PFSK-1 (cell line): ENCODE measurements around the gene OGDHL.

Source experiments
- FOXP2 ChIP-seq: optimal IDR thresholded peaks from 2 replicates; pipeline ENCODE3; 2011; ENCODE audit warnings: borderline replicate concordance, control low read depth, inconsistent platforms; ENCODE audit not compliant: insufficient read depth; ENCODE audit errors: extremely low read length, extremely low read depth
- POLR2AphosphoS5 ChIP-seq: IDR thresholded peaks from 2 replicates; pipeline ENCODE4 v1.6.1; 2012; ENCODE audit warnings: low read depth, mild to moderate bottlenecking, control low read depth, low read length, moderate library complexity
- SIN3A ChIP-seq: IDR thresholded peaks from 2 replicates; pipeline ENCODE4 v1.6.1; 2012; ENCODE audit warnings: mild to moderate bottlenecking, low read length, moderate library complexity, borderline replicate concordance; ENCODE audit not compliant: insufficient read depth
- TAF1 ChIP-seq: IDR thresholded peaks from 2 replicates; pipeline ENCODE4 v1.6.1; 2012; ENCODE audit warnings: low read length, control low read depth, borderline replicate concordance; ENCODE audit not compliant: insufficient read depth
- TF ChIP-seq, protein P1 (sequence below), 2 experiments: IDR thresholded peaks; 2 replicates each; pipeline versions ENCODE4 v1.6.1 to v1.8.0; 2011 to 2012; ENCODE audit warnings: low read depth in 2 of 2, low read length in 2 of 2, control low read depth in 1 of 2, inconsistent platforms in 1 of 2, mild to moderate bottlenecking in 1 of 2, moderate library complexity in 1 of 2; ENCODE audit not compliant: insufficient read depth in 1 of 2

Gene OGDHL

DNA sequence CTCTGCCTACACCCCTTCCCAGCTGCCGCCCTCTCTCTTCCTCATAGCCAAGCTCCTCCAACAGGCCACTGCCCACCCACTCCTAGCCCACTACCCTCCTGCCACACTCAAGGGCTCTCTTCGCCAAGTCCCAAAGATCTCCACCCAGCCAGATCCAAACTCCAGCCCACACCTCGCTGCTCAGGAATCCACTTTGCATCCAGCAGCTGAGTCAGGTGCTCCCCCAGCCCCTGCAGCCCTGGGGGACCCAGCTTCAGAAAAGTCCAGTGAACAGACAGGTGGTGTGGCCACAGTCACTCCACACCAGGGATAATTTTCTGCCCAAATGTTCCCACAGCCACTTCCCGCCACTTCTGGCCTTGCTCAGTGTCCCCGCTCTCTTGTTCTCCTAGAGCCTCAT, 10.9 kb downstream of the OGDHL start:
- TF ChIP-seq, protein P1, sequence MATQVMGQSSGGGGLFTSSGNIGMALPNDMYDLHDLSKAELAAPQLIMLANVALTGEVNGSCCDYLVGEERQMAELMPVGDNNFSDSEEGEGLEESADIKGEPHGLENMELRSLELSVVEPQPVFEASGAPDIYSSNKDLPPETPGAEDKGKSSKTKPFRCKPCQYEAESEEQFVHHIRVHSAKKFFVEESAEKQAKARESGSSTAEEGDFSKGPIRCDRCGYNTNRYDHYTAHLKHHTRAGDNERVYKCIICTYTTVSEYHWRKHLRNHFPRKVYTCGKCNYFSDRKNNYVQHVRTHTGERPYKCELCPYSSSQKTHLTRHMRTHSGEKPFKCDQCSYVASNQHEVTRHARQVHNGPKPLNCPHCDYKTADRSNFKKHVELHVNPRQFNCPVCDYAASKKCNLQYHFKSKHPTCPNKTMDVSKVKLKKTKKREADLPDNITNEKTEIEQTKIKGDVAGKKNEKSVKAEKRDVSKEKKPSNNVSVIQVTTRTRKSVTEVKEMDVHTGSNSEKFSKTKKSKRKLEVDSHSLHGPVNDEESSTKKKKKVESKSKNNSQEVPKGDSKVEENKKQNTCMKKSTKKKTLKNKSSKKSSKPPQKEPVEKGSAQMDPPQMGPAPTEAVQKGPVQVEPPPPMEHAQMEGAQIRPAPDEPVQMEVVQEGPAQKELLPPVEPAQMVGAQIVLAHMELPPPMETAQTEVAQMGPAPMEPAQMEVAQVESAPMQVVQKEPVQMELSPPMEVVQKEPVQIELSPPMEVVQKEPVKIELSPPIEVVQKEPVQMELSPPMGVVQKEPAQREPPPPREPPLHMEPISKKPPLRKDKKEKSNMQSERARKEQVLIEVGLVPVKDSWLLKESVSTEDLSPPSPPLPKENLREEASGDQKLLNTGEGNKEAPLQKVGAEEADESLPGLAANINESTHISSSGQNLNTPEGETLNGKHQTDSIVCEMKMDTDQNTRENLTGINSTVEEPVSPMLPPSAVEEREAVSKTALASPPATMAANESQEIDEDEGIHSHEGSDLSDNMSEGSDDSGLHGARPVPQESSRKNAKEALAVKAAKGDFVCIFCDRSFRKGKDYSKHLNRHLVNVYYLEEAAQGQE (IDR thresholded peaks at IDR 0.05; ENCODE audit: insufficient read depth in 1 of 2, low read depth in 2 of 2, low read length in 2 of 2), result no peak
- no peak for TF ChIP-seq FOXP2
- TF ChIP-seq TAF1, result no peak
- TF ChIP-seq SIN3A, result no peak
- TF ChIP-seq POLR2AphosphoS5, result no peak

DNA sequence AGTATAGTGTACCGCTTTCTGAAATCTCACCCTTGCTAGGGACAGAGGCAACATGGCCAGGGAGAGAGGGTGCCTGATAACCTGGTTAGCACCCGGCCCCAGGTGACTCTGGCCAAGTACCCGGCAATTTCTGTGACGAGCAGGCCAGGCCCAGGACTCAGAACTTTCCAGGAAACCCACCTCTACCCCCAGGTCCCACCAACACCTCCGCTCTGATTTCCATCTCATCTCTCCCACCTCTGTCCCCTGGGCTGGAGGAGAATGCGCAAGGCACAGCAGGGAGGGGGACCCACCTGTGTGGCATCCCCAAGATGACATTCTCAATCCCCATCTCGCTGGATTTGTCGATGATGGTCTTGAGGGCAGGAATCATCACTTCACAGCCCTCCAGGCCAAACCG, 11.6 kb downstream of the OGDHL start:
- no peak for TF ChIP-seq TAF1
- TF ChIP-seq, protein P1 (IDR thresholded peaks at IDR 0.05; ENCODE audit: insufficient read depth in 1 of 2, low read depth in 2 of 2, low read length in 2 of 2), result no peak
- no peak for TF ChIP-seq FOXP2
- TF ChIP-seq POLR2AphosphoS5, result no peak

DNA sequence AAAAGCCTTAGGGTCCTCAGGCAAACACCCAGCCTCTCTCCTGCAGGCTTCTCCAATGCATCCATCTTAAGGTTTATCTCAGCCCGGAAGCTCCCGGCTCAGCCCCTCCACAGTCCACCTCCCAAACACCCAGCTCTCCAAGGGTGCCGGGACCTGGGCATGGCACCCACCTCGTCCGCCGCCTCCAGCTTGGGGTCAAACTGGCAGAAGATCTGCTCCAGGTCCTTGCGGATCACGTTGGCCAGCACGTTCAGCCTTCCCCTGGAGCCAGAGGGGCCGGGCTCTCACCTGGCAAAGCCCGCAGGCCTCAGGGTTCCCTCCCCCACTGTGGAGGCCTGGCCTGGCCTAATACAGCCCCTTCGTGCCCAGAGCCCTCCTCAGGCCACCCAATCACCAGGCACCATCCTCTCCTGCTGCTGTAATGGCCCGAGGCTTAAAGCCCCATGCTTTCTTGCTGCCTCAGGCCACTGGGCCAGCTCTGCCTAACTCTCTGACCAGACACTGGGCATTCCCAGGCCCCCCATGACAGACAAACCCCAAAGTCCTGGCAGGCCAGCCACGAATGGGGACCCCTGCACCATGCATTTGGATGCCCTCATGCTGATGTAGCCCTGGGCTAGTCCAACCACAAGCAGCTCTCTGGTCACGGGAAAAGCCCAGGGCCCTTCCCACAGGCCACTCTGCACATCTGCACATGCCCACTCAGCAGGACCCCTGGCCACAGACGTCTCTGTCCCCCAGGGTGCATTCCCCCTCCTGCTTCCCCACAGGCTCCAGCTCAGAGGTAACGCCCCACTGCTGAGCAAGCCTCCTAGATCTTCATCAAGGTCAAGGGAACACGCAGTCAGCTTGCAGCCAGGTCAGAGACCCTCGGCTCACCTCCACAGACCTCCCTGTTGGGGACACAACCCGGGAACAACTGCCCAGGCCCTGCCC, 12.3 kb downstream of the OGDHL start:
- TF ChIP-seq POLR2AphosphoS5, result no peak
- TF ChIP-seq TAF1, result no peak
- no peak for TF ChIP-seq SIN3A
- TF ChIP-seq, protein P1 (IDR thresholded peaks at IDR 0.05; ENCODE audit: insufficient read depth in 1 of 2, low read depth in 2 of 2, low read length in 2 of 2), result no peak

DNA sequence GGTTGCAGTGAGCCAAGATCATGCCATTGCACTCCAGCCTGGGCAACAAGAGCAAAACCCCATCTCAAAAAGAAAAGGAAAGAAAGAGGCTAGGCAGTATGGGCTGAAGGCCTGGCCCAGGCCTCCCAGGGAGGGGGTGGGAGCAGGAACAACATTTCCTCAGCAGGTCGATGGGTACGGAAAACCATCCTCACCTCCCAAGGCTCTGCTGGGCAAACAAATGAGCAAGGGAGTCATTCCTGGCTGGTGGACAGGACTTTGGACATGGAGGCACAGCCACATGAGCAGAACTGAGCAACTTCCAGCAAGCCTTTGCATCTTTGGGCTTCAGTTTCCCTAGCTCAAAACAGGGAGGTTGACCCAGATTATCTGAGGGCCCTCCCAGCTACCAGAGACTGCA, 13.0 kb downstream of the OGDHL start:
- TF ChIP-seq TAF1 (no peak), SIN3A (no peak), FOXP2 (no peak), POLR2AphosphoS5 (no peak)
- TF ChIP-seq, protein P1 (IDR thresholded peaks at IDR 0.05; ENCODE audit: insufficient read depth in 1 of 2, low read depth in 2 of 2, low read length in 2 of 2), result no peak
